Lung (tissue), 12 donors: ENCODE results near the gene SEL1L3. TPM values are rescaled to one million over a fixed set of nuclear protein-coding genes. Genes with fewer than 3 reads are reported as not detected.

Source experiments
- ATAC-seq: fragments of 200-7000 bp; cut with Tn5 transposase; one replicate; pipeline ENCODE4 v1.9.1; 2020; ENCODE audit warnings: moderate number of reproducible peaks; ENCODE audit not compliant: insufficient read depth, low FRiP score
- DNase-seq, 3 donors: peaks; one replicate each; pipeline ENCODE4 v3.0.0-alpha.2; 2013 to 2017
- H3K27ac ChIP-seq, 2 donors: one replicate each; pipeline ENCODE4 v1.5.1; 2013; ENCODE audit warnings: mild to moderate bottlenecking in 2 of 2, moderate library complexity in 2 of 2, control low read depth in 1 of 2, inconsistent platforms in 1 of 2, low read depth in 1 of 2, low read length in 1 of 2
- H3K27me3 ChIP-seq, 3 donors: one replicate each; pipeline ENCODE4 v1.5.1; 2013; ENCODE audit warnings: low read length in 2 of 3; ENCODE audit not compliant: control insufficient read depth in 3 of 3, insufficient read depth in 3 of 3
- H3K36me3 ChIP-seq, 4 donors: one replicate each; pipeline ENCODE4 v1.5.1; 2013; ENCODE audit warnings: low read length in 4 of 4, mild to moderate bottlenecking in 1 of 4, moderate library complexity in 1 of 4; ENCODE audit not compliant: control insufficient read depth in 4 of 4, insufficient read depth in 4 of 4
- H3K4me1 ChIP-seq, 5 donors: one replicate each; pipeline ENCODE4 v1.5.1; 2013; ENCODE audit warnings: low read length in 5 of 5, mild to moderate bottlenecking in 2 of 5, moderate library complexity in 1 of 5; ENCODE audit not compliant: control insufficient read depth in 5 of 5, insufficient read depth in 5 of 5
- H3K4me3 ChIP-seq: one replicate; pipeline ENCODE4 v1.5.1; 2013; ENCODE audit warnings: mild to moderate bottlenecking, control low read depth, moderate library complexity
- H3K9ac ChIP-seq, 2 donors: one replicate each; pipeline ENCODE4 v1.5.1; 2013; ENCODE audit warnings: low read length in 2 of 2, control low read depth in 1 of 2; ENCODE audit not compliant: insufficient read depth in 1 of 2
- H3K9me3 ChIP-seq, 4 donors: one replicate each; pipeline ENCODE4 v1.5.1; 2013; ENCODE audit warnings: low read length in 3 of 4, mild to moderate bottlenecking in 1 of 4, moderate library complexity in 1 of 4; ENCODE audit not compliant: control insufficient read depth in 4 of 4, insufficient read depth in 3 of 4
- WGBS, 2 donors: extraction: QIAGEN DNeasy Blood & Tissue Kit; methylation state at CpG; one replicate each; pipeline ENCODE4 v1.1.7; 2013; 5-methylcytosine and 5-hydroxymethylcytosine counted together
- polyA plus RNA-seq, 2 donors: library from polyadenylated mRNA; stranded (reverse); fragments of 200-250 nt; gene quantifications; one replicate each; pipeline ENCODE4 v1.2.1, GENCODE V29; 2013
- total RNA-seq, 2 donors: library from RNA; depleted of rRNA in 1 of 2; stranded (reverse); fragments of >200 nt in 1 of 2; gene quantifications; one replicate each; pipeline ENCODE4 v1.2.1, GENCODE V29; 2014 to 2021
- TF ChIP-seq, protein P1 (sequence below): IDR thresholded peaks from 2 replicates; pipeline ENCODE4 v1.5.1; 2012; ENCODE audit warnings: mild to moderate bottlenecking; ENCODE audit errors: control extremely low read depth, extremely low read depth
- donor health status: control.
- donor health status: control.
- donor health status: Bipolar disorder and iron deficiency.
- donor health status: healthy.
- donor health status: DM: yes; HTN: yes; CAD: no.

Gene SEL1L3
- total and polyA plus RNA-seq, 4 donors = 29.2 to 93.3 (median 57.1) TPM

DNA sequence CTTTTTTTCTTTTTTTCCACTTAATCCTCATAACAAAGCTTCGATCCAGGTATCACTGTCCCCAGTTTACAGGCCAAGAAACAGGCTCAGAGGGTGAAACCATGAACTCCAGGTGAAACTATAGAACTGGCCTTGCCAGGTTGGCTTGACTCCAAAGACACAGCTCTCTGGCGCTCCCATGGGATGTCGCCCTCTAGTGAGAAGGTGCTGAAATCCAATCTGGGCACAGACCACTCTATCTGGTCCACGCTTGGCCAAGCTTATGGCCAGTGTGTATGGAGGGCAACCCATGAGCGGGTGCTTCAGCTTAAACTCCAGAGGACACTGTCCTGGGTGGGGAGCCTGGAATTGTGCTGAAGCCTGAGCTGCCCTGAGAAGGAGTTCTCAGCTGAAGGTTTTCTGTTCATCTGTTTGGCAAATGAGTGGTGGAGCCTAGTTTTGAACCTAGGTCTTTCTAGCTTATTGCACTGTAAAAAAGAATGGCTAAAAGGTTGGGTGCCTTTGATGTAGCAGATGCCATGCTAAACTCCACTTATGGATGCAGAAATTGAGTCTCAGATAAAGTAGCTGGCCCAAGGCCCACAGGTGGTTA lies 70.5 kb downstream of the SEL1L3 start:
- DNase-seq (no peak), ATAC-seq (no peak)
- Histone ChIP-seq H3K9me3 (no peaks in the 10 kb centered on the region), H3K27me3 (no peaks in the 10 kb centered on the region), H3K36me3 (peaks cover 0 to 9% (median 0%) of the 10 kb centered on the region in 4 donors), H3K4me3 (no peak overlapping the region), H3K9ac (no peak overlapping the region), H3K27ac (no peak overlapping the region), H3K4me1 (peaks cover 0 to 13% (median 2%) of the 10 kb centered on the region in 5 donors)
- TF ChIP-seq, protein P1, sequence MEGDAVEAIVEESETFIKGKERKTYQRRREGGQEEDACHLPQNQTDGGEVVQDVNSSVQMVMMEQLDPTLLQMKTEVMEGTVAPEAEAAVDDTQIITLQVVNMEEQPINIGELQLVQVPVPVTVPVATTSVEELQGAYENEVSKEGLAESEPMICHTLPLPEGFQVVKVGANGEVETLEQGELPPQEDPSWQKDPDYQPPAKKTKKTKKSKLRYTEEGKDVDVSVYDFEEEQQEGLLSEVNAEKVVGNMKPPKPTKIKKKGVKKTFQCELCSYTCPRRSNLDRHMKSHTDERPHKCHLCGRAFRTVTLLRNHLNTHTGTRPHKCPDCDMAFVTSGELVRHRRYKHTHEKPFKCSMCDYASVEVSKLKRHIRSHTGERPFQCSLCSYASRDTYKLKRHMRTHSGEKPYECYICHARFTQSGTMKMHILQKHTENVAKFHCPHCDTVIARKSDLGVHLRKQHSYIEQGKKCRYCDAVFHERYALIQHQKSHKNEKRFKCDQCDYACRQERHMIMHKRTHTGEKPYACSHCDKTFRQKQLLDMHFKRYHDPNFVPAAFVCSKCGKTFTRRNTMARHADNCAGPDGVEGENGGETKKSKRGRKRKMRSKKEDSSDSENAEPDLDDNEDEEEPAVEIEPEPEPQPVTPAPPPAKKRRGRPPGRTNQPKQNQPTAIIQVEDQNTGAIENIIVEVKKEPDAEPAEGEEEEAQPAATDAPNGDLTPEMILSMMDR = no peak
- WGBS, 2 donors = 85 to 91% methylated on average over 5 of the region's 5 CpGs

DNA sequence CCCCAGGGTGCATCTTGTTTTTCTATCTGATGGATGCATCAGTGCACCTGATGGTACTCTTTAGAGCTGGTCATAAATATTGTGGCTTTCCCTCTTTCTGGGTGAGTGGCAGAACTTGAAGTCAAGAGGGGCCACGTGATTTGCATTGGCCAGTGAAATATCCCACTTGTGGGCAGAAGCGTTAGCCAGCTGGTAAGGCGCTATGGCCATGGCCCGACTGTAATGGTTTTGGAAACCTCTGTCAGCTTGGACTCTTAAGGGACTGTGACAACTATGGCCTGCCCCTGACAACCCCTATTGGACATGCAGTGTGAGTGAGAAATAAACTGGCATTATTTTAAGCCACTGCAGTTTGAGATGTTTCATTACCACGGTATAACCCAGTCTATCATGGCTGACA lies 72.8 kb downstream of the SEL1L3 start:
- TF ChIP-seq, protein P1 = no peak

DNA sequence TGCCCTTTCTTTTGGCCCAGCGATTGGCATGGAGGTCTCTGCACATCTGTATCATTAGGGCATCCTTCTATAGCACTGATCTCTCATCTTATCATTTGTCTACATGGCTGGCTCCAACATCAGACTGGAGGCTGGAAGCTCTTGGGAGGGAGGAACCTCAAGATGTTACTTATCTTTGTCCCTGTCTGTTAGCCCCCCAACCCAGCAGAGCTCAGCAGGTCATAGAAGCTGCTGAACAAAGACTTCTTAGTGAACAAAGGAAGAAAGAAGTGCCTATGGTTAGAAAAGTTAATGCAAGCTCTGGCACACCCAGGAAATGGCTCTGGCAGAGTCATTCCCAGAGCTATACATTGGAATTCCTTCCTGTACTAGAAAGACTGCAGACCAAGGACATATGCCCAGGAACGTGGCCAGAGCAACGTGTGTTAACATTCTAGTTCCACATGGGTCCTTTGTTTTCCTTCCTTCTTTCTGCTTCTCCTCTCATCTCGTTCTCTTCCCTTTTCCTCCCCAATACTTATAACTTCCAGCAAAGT lies 74.0 kb downstream of the SEL1L3 start:
- DNase-seq (no peak), ATAC-seq (no peak)
- no peaks in the 10 kb centered on the region for H3K9me3 ChIP-seq
- H3K36me3 ChIP-seq = peaks cover 0 to 4% (median 0%) of the 10 kb centered on the region in 4 donors
- no peaks in the 10 kb centered on the region for H3K27me3 ChIP-seq
- TF ChIP-seq, protein P1 = no peak
- no peak overlapping the region for H3K27ac ChIP-seq
- H3K4me3 ChIP-seq = no peak overlapping the region
- H3K4me1 ChIP-seq = peaks cover 0 to 6% (median 0%) of the 10 kb centered on the region in 5 donors
- 41 to 67% methylated on average over 4 of the region's 4 CpGs for WGBS, 2 donors
- no peak overlapping the region for H3K9ac ChIP-seq

More for the DNA sequence above, 72.8 kb downstream of the SEL1L3 start:
- H3K4me3 ChIP-seq = no peak overlapping the region
- no peak overlapping the region for H3K27ac ChIP-seq
- 93 to 97% methylated on average over 5 of the region's 5 CpGs for WGBS, 2 donors
- H3K27me3 ChIP-seq = no peaks in the 10 kb centered on the region
- H3K9ac ChIP-seq = no peak overlapping the region
- DNase-seq (no peak), ATAC-seq (no peak)
- peaks cover 0 to 6% (median 0%) of the 10 kb centered on the region in 5 donors for H3K4me1 ChIP-seq
- H3K9me3 ChIP-seq = no peaks in the 10 kb centered on the region
- peaks cover 0 to 1% (median 0%) of the 10 kb centered on the region in 4 donors for H3K36me3 ChIP-seq
